Dermis blood vessel endothelial cell (primary cell): ENCODE data around the gene C13orf42. TPM values are rescaled to one million over a fixed set of nuclear protein-coding genes. Genes with fewer than 3 reads are reported as not detected.
"Not testable (repeated sequence)": the region's sequence is repeated elsewhere in the genome, so short reads cannot be mapped to it uniquely, and the experiment has no call there.

Source experiments
- DNase-seq: peaks from one replicate; pipeline ENCODE4 v3.0.0; 2010
- total RNA-seq: library from RNA; depleted of rRNA; stranded (reverse); fragments of >200 nt; gene quantifications from 2 replicates; pipeline ENCODE4 v1.2.3, GENCODE V29; 2014

C13orf42 gene
- total RNA-seq, 1 donor from 2014 or later, result not detected

DNA sequence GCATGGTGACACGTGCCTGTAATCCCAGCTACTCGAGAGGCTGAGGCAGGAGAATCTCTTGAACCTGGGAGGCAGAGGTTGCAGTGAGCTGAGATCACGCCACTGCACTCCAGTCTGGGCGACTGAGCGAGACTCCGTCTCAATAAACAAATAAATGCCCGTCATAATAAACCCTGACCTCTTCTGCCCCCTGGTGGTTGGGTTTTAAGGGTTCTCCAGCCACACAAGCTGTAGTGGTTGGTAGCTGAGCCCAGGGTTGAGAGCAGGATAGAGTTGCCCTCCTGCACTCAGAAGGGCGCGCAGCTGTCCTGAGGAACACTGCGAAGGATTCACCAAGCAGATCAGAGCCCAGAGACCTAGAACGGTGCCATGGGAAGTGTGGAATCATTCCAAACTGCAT, 9.8 kb upstream of the C13orf42 start:
- peak; percentile 36 for DNase-seq

DNA sequence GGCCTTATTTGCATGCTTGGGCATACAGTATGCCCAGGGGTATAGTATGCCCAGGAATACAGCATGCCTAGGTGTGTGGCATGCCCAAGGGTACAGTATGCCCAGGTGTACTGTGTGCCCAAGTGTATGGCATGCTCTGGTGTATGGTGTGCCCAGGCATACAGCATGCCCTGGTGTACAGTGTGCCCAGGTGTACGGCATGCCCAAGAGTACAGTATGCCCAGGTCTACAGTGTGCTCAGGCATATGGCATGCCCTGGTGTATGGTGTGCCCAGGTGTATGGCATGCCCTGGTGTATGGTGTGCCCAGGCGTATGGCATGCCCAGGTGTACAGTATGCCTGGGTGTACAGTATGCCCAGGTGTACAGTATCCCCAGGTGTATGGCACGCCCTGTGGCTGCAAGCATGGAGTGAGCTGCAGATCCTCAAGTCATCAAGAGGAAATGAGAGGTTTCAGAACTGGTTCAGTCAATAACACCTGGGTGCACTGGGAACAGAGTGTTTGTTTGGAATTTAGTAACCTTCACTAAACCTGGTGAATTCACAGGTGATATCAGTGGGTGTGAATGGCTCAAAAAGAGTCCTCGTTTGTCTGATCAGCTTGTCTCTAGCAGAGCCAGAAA, 7.8 kb upstream of the C13orf42 start:
- DNase-seq, result no peak

DNA sequence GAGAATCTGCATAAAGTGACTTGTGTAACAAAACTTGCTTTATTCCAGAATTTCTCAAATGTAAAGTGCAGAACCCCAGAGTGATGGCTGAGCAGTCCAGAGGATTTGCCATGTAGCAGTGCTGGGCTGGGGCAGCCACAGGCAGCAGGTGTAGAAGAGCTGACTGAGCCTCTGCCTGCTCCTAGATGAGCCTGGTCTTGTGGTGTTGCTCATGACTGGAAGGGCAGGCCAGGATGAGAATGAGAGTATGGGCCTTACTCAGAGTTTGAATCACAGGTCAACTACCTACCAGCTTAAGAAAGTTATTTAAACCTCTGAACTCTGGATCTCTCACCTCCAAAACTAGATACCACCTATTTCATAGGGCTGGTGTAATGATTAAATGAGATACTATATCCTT, 2.9 kb upstream of the C13orf42 start:
- DNase-seq, result no peak

DNA sequence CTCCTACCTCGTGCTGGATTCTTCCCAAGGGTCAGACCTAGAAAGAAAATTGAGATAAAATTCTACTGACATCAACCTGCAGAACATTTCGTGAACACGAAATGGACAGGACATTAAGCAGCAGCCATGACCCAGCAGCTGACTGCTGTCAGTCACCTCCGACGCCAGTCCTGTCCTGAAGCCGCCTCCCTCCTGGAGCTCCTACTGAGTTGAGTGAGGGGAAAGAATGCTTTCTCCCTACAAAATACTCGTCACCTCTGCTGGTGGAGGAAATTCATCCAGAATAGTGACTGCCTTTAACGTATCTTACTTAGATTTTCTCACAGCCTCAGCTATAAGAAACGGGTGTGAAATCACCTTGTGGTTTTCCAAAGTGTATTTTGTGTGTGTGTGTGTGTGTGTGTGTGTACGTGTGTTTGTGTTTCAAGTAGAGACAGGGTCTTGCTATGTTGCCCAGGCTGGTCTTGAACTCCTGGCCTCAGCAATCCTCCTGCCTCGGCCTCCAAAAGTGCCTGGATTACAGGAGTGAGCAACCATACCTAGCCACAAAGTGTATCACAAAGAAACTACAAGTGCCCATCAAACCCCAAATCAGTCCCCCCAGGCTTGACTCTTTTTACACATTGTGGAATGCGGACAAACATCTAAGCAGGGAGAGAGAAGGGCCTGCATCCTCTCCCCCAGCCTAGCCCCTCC, 2.3 kb upstream of the C13orf42 start:
- no peak for DNase-seq

DNA sequence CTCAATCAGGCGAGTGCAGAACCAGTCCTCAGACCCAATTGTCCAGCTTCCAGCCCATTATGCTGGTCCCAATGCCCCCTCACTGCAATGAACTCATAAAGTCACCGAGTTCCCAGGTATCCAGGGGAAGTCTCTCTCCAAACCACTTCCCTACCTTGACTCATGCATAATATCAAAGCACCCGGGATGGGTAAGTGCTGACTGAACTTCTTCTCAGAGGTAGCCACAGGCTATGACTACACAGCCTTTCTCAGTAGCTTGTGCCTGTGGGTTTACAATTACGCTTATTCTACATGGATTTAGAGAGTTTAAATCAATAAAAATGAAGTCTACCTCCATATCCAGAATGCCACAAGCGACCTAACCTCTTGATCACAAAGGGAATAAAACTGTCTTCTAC, 1.7 kb upstream of the C13orf42 start:
- DNase-seq, result no peak

DNA sequence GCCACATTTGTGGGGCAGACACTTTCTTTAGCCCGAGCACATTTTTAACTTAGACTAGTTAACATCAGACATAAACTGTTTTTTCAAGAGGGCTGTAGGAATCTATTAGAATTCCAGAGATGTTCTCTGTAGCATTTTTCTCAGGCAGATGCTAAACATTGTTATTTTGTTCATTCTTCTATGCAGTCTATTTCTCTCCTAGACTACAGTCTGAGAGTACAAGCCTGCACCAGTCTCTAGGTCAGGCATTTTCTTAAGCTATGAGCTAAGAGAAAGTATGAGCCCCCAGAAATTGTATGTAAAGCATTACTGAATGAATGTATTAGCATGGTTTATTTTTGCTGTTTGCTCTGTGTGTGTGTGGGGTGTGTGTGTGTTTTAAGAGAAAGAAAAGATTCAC, 923 bp upstream of the C13orf42 start:
- DNase-seq, result no peak

DNA sequence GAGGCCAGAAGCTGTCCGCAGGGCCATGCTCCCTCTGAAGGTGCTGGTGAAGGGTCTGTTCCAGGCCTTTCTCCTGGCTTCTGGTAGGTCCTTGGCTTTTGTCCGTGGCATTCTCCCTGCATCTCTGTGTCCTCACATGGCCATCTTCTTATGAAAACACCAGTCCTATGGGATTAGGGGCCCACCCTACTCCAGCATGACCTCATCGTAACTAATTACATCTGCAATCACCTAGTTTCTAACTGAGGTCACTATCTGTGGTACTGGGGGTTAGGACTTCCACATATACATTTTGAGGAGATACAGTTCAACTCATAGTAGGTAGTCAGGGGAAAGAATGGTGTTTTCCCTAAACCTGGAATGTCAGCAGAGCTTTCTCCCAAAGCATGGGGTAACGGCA, 3.1 kb downstream of the C13orf42 start:
- no peak for DNase-seq

DNA sequence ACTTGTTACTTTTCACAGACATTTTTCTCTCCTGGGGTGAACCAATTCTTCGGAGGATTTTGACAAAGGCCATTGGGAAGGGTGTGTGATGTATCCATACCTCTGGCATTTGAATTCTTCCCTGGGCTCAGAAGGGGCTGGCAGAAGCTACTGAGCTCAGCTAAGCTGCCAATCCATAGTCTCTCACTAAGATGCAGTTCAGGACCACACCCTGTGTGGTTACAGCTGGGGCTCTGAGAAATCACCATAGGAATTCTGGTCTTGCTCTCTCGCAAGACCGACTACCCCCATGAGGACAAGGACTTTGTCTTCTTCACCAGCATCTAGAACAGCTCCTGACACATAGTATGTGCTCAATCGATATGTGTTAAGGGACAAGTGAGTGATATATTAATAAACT, 6.0 kb downstream of the C13orf42 start:
- DNase-seq, result no peak

DNA sequence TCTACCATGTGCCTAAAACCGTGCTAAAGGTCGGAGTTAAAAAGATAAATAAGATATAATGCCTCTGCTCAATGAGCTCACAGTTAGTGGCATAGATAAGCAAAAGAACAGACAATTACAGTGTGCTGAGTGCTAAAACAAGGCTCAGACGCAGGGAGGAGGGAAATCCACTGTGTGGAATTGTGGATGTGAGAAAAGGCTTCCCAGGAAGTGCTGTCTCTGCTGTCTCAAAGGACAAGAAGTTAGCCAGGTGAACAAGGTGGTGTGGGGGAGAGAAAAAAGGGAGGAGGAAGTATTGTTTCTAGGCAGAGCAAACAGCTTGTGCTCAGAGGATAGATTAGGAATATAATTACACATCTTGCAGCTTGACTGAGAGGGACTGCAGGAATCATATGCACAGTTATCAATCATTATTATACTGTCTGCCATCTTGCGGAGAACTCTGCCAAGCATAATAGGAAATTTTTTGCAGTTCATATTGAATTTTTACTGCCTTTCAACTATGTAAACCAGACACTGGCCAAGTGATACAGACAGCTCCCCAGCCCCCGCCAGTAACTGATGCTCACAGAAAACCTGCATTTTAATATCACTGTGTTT, 9.3 kb downstream of the C13orf42 start:
- DNase-seq, result no peak

DNA sequence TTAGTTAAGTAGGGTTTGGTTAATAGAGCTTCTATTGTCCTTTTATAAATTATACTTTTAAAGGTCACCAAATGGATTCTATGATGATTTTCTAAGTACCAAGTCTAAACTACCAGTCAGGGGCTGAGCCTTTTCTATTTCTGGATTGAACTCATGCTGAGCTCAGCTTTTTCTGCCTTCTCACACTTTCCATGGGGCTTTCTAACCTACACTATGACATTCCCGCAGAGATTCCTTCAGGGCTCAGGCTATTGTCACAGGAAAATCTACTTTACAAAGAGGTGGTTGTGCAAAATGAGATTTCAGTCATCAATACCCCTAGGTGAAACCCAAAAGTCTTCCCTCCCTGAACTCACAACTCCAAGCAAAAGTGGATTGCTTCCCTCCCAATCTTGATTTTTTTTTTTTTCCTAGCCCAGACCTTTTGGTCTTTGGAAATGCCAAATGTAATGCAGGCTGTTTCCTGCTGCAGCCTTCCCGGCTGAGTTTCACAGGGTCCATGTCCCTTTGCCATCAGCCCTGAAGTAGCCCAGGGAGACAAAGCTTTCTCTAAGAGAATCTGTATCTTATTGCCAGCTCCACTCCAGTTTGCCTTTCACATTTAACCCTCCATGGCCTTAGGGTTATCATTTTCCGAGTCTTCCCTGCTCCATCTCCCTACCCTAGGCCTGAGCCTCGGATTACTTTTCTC, 13.6 kb downstream of the C13orf42 start:
- DNase-seq, result no peak

DNA sequence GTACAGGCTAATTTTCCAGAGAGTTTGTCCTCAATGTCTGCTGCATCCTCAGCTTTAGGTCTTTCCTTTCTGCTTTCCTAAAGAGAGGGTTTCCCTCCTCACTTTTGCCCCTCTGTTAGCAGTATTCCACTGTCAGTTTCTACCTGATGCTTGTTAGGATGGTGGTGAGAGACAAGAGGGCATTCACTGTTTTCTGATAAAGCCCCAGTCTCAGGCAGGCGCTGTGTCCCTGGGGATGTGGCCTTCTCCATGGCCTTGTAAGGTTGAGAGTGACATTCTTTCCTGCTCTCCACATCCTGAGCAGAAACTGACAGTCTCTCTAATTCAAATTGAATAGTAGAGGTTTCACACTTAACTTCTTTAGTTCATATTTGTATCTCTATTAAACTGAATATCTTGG, 14.9 kb downstream of the C13orf42 start:
- DNase-seq, result no peak

DNA sequence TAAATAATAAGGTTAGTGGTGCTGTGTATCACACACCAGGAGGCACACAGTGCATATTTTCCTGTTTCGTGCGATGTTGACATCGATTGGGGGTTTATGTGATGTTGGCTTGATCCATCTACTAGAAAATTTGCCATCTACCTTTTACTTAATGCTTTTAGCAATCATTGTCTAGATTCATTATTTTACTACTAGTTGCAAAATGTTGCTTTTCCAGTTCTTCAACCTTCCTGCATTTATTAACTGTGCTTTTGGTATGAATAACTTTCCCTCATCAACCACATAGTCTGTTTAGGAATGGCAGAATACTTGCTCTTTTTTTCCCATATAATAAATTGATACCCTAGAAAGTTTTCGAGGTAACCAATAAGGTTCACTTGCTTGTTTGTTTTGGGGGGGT, 17.5 kb downstream of the C13orf42 start:
- no peak for DNase-seq

DNA sequence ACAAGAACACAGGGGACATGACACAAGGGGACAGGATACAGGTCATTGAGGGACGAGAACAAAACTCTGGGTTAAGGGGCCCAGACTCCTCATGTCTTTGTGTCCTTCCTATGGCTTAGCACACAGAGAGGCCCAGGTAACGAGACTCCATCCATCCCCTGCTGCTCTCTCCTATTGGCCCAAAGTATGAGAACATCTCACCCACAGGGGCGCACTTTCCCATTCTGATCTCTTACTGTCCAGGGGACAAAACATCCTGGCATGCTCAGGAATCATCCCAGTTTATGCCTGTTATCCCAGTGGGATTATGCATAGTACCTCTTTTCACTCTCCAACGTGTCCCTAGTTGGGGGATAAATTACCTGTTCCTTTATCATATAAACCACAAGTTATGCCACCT, 19.2 kb downstream of the C13orf42 start:
- no peak for DNase-seq

DNA sequence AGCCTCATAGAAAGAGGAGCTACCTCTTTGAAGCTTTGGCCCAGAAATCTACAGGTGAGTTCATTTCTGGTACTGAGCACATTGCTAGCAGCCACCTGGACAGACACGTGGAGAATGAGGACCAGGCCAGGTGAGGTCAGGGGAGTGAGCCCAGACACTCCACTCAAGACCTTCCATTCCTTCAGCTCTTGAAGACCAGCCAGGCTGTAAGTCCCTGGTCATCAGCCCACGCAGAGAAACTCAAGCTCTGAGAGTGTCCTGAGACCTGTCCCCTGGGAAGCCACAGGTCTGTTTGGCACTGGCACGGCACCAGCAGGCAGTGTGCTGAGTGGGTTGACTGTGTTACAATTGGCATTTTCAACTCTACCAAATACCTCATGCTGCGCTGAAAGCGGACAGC, 27.4 kb downstream of the C13orf42 start:
- no peak for DNase-seq

DNA sequence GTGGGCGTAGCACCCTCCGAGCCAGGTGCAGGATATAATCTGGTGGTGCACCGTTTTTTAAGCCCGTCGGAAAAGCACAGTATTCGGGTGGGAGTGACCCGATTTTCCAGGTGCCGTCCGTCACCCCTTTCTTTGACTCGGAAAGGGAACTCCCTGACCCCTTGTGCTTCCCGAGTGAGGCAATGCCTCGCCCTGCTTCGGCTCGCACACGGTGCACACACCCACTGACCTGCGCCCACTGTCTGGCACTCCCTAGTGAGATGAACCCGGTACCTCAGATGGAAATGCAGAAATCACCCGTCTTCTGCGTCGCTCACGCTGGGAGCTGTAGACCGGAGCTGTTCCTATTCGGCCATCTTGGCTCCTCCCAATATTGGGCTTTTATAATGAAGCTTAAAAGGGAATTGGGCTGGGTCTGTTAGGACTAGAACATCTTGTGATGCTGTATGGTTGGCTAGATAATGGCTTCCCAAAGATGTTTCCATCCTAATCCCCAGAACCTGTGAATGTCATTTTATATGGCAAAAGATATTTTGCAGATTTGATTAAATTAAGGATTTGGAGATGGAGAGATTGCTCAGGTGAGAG, 30.5 kb downstream of the C13orf42 start:
- DNase-seq, result not testable (repeated sequence)

DNA sequence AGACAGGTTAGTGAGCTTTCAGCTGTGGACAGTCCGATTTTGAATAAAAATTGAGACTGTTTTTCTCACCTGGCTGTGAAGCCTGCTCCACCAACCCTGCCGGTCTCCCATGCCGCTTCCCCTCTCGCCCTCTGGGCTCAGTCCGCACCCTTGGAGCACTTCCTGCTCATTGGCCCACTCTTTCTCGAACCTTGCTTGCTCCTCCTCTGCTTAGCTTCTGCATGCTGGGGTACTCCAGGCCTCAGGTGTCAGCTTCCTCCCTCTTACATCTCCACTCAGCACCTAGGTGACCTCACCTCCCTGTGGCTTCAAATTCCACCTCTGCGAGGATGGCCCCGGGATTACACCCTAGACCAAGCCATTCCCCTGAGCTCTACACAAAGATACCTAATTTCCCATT, 39.6 kb downstream of the C13orf42 start:
- no peak for DNase-seq

DNA sequence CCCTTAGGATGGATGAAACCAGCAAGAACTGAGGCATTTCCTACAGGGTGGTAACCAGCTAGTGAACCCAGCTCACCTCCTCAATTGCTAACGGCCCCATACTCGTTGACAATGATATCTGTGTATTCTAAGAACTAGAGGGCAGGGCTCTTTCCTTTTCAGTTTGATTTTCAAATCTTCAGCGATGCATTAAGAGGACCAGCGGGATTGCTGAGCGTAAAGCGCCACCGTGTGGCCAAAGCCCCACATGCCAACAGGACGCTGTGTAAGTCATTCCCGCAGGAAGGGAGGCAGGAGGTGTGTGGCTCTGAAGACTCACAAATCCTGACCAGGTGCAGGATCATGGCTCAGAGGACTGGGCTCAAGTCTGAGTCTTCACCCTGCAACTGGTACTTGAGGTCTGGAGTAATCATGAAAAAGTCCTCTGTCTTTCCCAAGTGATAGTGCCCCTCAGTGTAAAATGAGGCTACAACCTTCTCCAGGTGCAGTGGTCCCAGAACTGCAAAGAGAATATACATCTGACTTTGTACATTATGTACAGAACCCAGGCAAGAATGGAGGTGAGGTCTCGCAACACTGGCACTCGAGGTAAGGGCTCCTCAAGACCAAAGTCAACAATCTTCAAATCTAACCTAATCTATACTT, 40.9 kb downstream of the C13orf42 start:
- peak; percentile 86 for DNase-seq

DNA sequence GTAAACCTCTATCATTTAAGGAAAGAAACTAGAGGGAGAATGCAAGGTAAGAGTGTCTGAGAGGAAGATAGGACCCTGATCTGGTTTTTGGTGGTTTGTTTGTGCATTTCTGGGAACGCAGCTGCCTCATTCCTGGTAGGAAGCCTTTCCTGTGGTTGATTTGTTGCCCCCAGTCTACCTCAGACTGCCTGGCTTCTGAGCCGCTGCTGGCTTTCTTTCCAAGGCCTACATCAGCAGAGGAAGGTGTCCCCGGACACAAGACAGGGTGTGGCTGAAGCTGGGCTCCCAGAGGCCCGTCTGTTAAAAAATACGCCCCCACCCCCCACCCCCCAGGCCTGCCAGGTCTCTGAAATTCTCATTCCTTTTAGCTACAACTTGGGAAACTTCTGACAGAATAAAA, 42.6 kb downstream of the C13orf42 start:
- DNase-seq, result no peak

DNA sequence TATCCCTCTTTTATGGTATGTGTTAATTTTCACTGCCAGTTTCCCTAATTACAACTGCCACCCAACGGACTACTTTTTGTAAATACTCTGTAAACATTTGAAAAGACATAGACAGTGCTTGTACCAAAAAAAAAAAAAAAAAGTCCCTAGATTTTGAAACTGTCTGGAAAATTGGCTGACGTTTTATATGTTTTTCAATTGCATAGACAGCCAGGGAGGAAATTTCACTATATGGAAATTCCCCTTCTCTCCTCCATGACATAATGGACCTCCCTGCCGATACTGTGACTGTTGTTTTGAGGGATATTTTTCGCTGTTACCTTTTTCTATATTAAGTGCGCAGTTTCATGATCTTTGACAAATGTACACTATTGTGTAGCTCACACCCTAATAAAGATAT, 43.4 kb downstream of the C13orf42 start:
- DNase-seq, result peak; percentile 12

DNA sequence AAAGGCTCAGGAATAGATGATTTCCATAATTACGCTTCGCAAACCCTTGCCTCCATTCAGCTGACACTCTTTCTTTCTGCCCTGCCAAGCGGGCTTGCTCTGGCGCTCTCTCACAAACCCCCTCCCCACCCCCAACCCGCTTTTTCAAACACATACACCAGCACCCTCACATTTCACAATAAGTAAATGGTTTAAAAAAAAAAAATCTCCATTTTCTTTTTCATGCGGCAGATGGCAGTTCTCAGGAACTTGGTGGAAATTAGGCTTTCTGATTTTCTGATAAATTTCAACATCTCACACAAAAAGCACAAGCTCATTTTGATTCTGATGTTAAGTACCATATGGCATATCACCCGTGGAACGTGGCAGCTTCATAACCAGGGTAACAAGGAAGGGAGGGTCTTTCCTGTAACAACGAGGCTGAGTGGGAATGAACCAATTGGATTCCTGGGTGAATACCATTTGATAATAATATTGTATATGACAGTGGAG, 43.8 kb downstream of the C13orf42 start:
- DNase-seq, result peak; percentile 11

DNA sequence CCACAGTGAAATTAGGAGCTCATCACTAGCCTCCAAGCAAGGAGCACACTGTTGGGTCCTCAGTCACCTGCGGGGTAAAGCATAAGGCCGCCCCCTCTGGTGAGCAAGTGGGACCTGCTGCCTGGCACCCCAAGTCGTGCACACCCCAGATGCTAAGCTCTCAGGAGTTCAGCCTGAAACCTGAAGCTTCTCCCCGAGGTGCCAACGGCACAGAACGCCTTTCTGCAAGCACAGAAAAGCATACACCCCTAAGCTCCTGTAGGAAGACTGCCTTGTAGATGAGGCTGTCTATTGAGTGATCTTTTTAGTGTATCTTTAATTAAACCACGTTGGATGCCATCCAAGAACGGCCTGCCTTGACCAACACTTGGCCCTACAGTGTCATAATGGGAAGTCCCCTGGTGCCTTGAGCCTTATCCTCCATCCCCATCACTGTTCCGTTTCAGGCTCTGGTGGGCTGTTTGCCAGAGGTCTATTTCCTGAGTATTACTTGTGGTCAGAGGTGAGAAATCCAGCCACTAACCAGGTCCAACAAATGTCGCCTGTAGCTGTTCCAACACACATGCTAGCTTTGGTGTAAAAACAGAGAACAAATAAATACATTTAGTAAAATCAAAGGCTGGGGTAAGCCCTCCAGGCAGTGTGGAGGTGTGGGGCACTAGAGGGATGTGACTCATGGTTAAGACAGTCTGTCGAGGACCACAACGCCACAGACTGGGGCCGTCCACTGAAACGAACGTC, 44.8 kb downstream of the C13orf42 start:
- DNase-seq, result peak; percentile 65
